MCF 10A (cell line): ENCODE measurements around the gene TBC1D7. TPM values are rescaled to one million over a fixed set of nuclear protein-coding genes. Genes with fewer than 3 reads are reported as not detected.

ENCODE experiments used
- BruUV-seq: library from RNA; stranded (reverse); fragments of 400-500 nt; replicated peaks from 2 replicates; lab custom pipeline; 2021; lab: Mats Ljungman, UMichigan
- CTCF ChIA-PET: fragments of 300-600 bp; sonication (Branson Sonifier 250); formaldehyde crosslinking; extraction: SDS; loops from one replicate; lab custom pipeline; 2021; ENCODE audit warnings: antibody characterized with exemption, inconsistent platforms; lab: Yijun Ruan, JAX
- POLR2A ChIA-PET: fragments of 300-600, 350-650 bp; sonication (Branson Sonifier 250); formaldehyde crosslinking; extraction: SDS; loops from one replicate; lab custom pipeline; 2020; ENCODE audit warnings: antibody characterized with exemption, inconsistent platforms; lab: Yijun Ruan, JAX
- DNase-seq: peaks from one replicate; pipeline ENCODE4 v3.0.0-alpha.2; 2018; ENCODE audit not compliant: unreplicated experiment
- H3K27ac Mint-ChIP-seq: one replicate; pipeline ENCODE4 v1.8.0; 2022; ENCODE audit warnings: mild to moderate bottlenecking, low read depth, mixed read lengths; ENCODE audit not compliant: unreplicated experiment
- H3K27me3 Mint-ChIP-seq: one replicate; pipeline ENCODE4 v1.8.0; 2022; ENCODE audit warnings: mixed read lengths; ENCODE audit not compliant: insufficient read depth, unreplicated experiment
- H3K36me3 Mint-ChIP-seq: one replicate; pipeline ENCODE4 v1.8.0; 2022; ENCODE audit warnings: mild to moderate bottlenecking, moderate library complexity, mixed read lengths; ENCODE audit not compliant: insufficient read depth, unreplicated experiment
- H3K4me1 Mint-ChIP-seq: one replicate; pipeline ENCODE4 v1.8.0; 2022; ENCODE audit warnings: mixed read lengths; ENCODE audit not compliant: insufficient read depth, unreplicated experiment
- H3K4me3 Mint-ChIP-seq: one replicate; pipeline ENCODE4 v1.8.0; 2022; ENCODE audit warnings: mild to moderate bottlenecking, moderate library complexity, mixed read lengths; ENCODE audit not compliant: unreplicated experiment
- H3K9me3 Mint-ChIP-seq: one replicate; pipeline ENCODE4 v1.8.0; 2022; ENCODE audit warnings: mixed read lengths; ENCODE audit not compliant: unreplicated experiment
- CTCF ChIP-seq: fragments of 200-600 bp; IDR thresholded peaks from one replicate; pipeline ENCODE4 v1.8.0; 2022; ENCODE audit warnings: antibody characterized with exemption, mild to moderate bottlenecking; ENCODE audit not compliant: unreplicated experiment
- intact Hi-C: fragments of 100-400 bp; cut with micrococcal nuclease; formaldehyde crosslinking; loops from 2 replicates; pipeline ENCODE4 v1.14.1; 2022
- total RNA-seq: library from RNA; stranded (reverse); gene quantifications from 2 replicates; pipeline ENCODE4 v1.2.3, GENCODE V29; 2022

Gene TBC1D7
- total RNA-seq, 1 experiment from 2014 or later: 19.5 TPM

GRCh38 chr6:13260101-13260598, 68.2 kb downstream of the TBC1D7 start:
- TF ChIP-seq CTCF: no peak
- Mint-ChIP-seq H3K27me3 (peaks cover 21% of the 10 kb centered on the region), H3K4me3 (no peak overlapping the region), H3K36me3 (peaks cover 5% of the 10 kb centered on the region), H3K9me3 (peaks cover 6% of the 10 kb centered on the region), H3K4me1 (no peaks in the 10 kb centered on the region), H3K27ac (no peak overlapping the region)
- no peak for DNase-seq
- BruUV-seq: no TSS peak
- ChIA-PET CTCF (interaction anchor here (0.6 kb wide), 1 partner anchor 525 kb away, joined by 3 read pairs; no protein-coding TSS in a partner anchor), POLR2A (interaction anchor here (0.6 kb wide), 1 partner anchor 62 kb away, joined by 5 read pairs; no protein-coding TSS in a partner anchor)
- intact Hi-C loops: no loop called here

- Mint-ChIP-seq H3K27ac (no peak overlapping the region), H3K4me3 (no peak overlapping the region), H3K4me1 (no peaks in the 10 kb centered on the region), H3K9me3 (peaks cover 6% of the 10 kb centered on the region), H3K27me3 (peaks cover 21% of the 10 kb centered on the region), H3K36me3 (peaks cover 5% of the 10 kb centered on the region)
- no TSS peak for BruUV-seq
- CTCF ChIA-PET: interaction anchor here (0.9 kb wide), 1 partner anchor 327 kb away, joined by 6 read pairs; no protein-coding TSS in a partner anchor
- TF ChIP-seq CTCF: no peak
- intact Hi-C loops: no loop called here
- no peak for DNase-seq
- POLR2A ChIA-PET: interaction anchor here (0.6 kb wide), 1 partner anchor 63 kb away, joined by 5 read pairs; no protein-coding TSS in a partner anchor
Measured at GRCh38 chr6:13259393-13259792, 68.9 kb downstream of the TBC1D7 start.

GRCh38 chr6:13256266-13257001, 71.9 kb downstream of the TBC1D7 start:
- DNase-seq: no peak
- POLR2A ChIA-PET: interaction anchor here (0.9 kb wide), 2 partner anchors 8 kb away, joined by 3 read pairs; no protein-coding TSS in a partner anchor
- Mint-ChIP-seq H3K27me3 (peaks cover 4% of the 10 kb centered on the region), H3K4me3 (no peak overlapping the region), H3K4me1 (no peaks in the 10 kb centered on the region), H3K36me3 (no peaks in the 10 kb centered on the region), H3K9me3 (peaks cover 6% of the 10 kb centered on the region), H3K27ac (no peak overlapping the region)
- intact Hi-C loops: no loop called here
- no TSS peak for BruUV-seq
- TF ChIP-seq CTCF: no peak
- CTCF ChIA-PET: no interaction called here

Other genes with a start within 250 kb of the TBC1D7 start
- 7.1 and 9.5 TPM in 2 replicates for gene GFOD1, start 159.1 kb upstream of the TBC1D7 start, total RNA-seq
- gene SIRT5, start 246.1 kb upstream of the TBC1D7 start, total RNA-seq: 12.8 and 13.2 TPM in 2 replicates